Heart left ventricle (tissue), 16 donors: Measurements from ENCODE around the gene AFF3. TPM values are rescaled to one million over a fixed set of nuclear protein-coding genes. Genes with fewer than 3 reads are reported as not detected.

Experiments
- ATAC-seq, 4 donors: fragments of 200-7000 bp; cut with Tn5 transposase; one replicate each; pipeline ENCODE4 v1.9.1; 2020 to 2022; ENCODE audit warnings: moderate library complexity in 4 of 4, mild to moderate bottlenecking in 3 of 4, moderate number of reproducible peaks in 1 of 4
- DNase-seq, 5 donors: peaks; one replicate each; pipeline ENCODE4 v3.0.0-alpha.2; 2020
- H3K27ac ChIP-seq, 12 donors: fragments of 200-600 bp; sonication (generic) in 4 of 12; one replicate each; pipeline versions ENCODE4 v1.5.0 to v1.8.0; 2016 to 2022; ENCODE audit warnings: mild to moderate bottlenecking in 2 of 12
- H3K27me3 ChIP-seq, 9 donors: fragments of 200-600 bp; sonication (generic) in 2 of 9; one replicate each; pipeline versions ENCODE4 v1.5.1 to v1.8.0; 2016 to 2022; ENCODE audit warnings: mild to moderate bottlenecking in 3 of 9
- H3K36me3 ChIP-seq, 9 donors: fragments of 200-600 bp; sonication (generic) in 2 of 9; one replicate each; pipeline versions ENCODE4 v1.5.0 to v1.8.0; 2018 to 2022; ENCODE audit warnings: mild to moderate bottlenecking in 2 of 9
- H3K4me1 ChIP-seq, 12 donors: fragments of 200-600 bp; sonication (generic) in 4 of 12; one replicate each; pipeline versions ENCODE4 v1.5.0 to v1.8.0; 2016 to 2022; ENCODE audit warnings: mild to moderate bottlenecking in 3 of 12
- H3K4me3 ChIP-seq, 12 donors: fragments of 200-600 bp; sonication (generic) in 4 of 12; one replicate each; pipeline versions ENCODE4 v1.5.0 to v1.8.0; 2017 to 2022; ENCODE audit warnings: mild to moderate bottlenecking in 9 of 12, moderate library complexity in 4 of 12
- H3K9me3 ChIP-seq, 12 donors: fragments of 200-600 bp; sonication (generic) in 4 of 12; one replicate each; pipeline versions ENCODE4 v1.5.0 to v1.8.0; 2016 to 2022; ENCODE audit warnings: mild to moderate bottlenecking in 1 of 12
- CTCF ChIP-seq, 12 donors: fragments of 200-600 bp; sonication (generic) in 4 of 12; IDR thresholded peaks; one replicate each; pipeline versions ENCODE4 v1.5.0 to v1.8.0; 2018 to 2022; ENCODE audit warnings: antibody characterized with exemption in 12 of 12, mild to moderate bottlenecking in 5 of 12
- POLR2A ChIP-seq, 2 donors: fragments of 450-650 bp; IDR thresholded peaks; one replicate each; pipeline ENCODE4 v1.6.1; 2017; ENCODE audit warnings: antibody characterized with exemption in 2 of 2, mild to moderate bottlenecking in 2 of 2, moderate library complexity in 2 of 2
- WGBS, 4 donors: extraction: QIAGEN DNeasy Blood & Tissue Kit in 2 of 4; methylation state at CpG; one replicate each; pipeline versions ENCODE4 v1.1.5 to v1.1.7; 2013 to 2018; 5-methylcytosine and 5-hydroxymethylcytosine counted together
- intact Hi-C, 10 donors: fragments of 100-400 bp; cut with DNase I; formaldehyde crosslinking; loops; one replicate each; pipeline versions ENCODE4 v1.11.1 to v1.14.2; 2022
- polyA plus RNA-seq, 2 donors: library from polyadenylated mRNA; stranded (reverse); fragments of 200-250 nt; gene quantifications; one replicate each; pipeline ENCODE4 v1.2.3, GENCODE V29; 2013
- total RNA-seq, 9 donors: library from RNA; depleted of rRNA in 2 of 9; stranded (reverse); fragments of >200 nt in 2 of 9; fragmentation: NEBNext Ultra II Directional in 3 of 9; extraction: Animal tissue kit (Norgen Biotek cat#: 25700) in 3 of 9; gene quantifications; one replicate each; pipeline versions ENCODE4 v1.1.0 to v1.2.4, GENCODE V29; 2016 to 2023
- donor health status: ischemic (EF 13 %, LVEDD 7.1; RV severe dilation, severe dysfunction).
- donor health status: healthy with polysubstance abuse.
- donor health status: DM: no; HTN: yes; CAD: no.
- donor health status: DM: no; HTN: no; CAD: no.
- donor health status: ischemic (EF 25% LVEDD 6.9; RV normal size, moderate dysfunction).
- donor health status: ischemic (EF 25% LVEDD 5.7; RV mildly dilated, moderate dysfunction).
- donor health status: healthy.
- donor health status: DM: yes; HTN: yes; CAD: no.
- donor health status: ischemic (EF 35%, LVEDD 5.7; RV mildly dilated, moderate dysfunction).
- donor health status: nonischemic (EF 11% LVEDD 7.7; RV severe dilation, severe dysfunction).
- donor health status: DM: yes; HTN: yes; CAD: no.
- donor health status: PGD.
- donor health status: ischemic (EF 29% LVEDD 5.4; RV normal size, mild dysfunction).
- donor health status: nonischemic (EF 23%, LVEDD 6.1; RV moderate dilation, normal function).

Gene AFF3
- total and polyA plus RNA-seq, 11 donors, result 1.3 to 15.5 (median 4.7) TPM

- Histone ChIP-seq H3K9me3 (no peaks in the 10 kb centered on the region), H3K27me3 (no peaks in the 10 kb centered on the region), H3K36me3 (no peaks in the 10 kb centered on the region), H3K4me3 (no peak overlapping the region), H3K4me1 (peaks cover 0 to 7% (median 1%) of the 10 kb centered on the region in 12 donors), H3K27ac (no peak overlapping the region)
- intact Hi-C loops, result no loop called here
- WGBS, 4 donors, result 69 to 92% (median 90%) methylated on average over 1 of the region's 1 CpG
- DNase-seq (no peak), ATAC-seq (no peak)
- TF ChIP-seq POLR2A (IDR thresholded peaks at IDR 0.05) (no peak), CTCF (IDR thresholded peaks at IDR 0.05) (no peak)
Observed at GRCh38 chr2:100040906-100041305, 101.5 kb downstream of the AFF3 start.

GRCh38 chr2:100039291-100039980, 103.0 kb downstream of the AFF3 start:
- no peak for ATAC-seq
- TF ChIP-seq CTCF (IDR thresholded peaks at IDR 0.05), result no peak
- no peak for TF ChIP-seq POLR2A (IDR thresholded peaks at IDR 0.05)
- 78 to 89% (median 85%) methylated on average over 7 of the region's 7 CpGs for WGBS, 4 donors

GRCh38 chr2:100038011-100038410, 104.4 kb downstream of the AFF3 start:
- no peaks in the 10 kb centered on the region for H3K36me3 ChIP-seq
- H3K4me3 ChIP-seq, result no peak overlapping the region
- no peaks in the 10 kb centered on the region for H3K27me3 ChIP-seq
- DNase-seq (no peak), ATAC-seq (no peak)
- WGBS, 4 donors, result 70 to 84% (median 81%) methylated on average over 6 of the region's 6 CpGs
- H3K4me1 ChIP-seq, result peaks cover 0 to 7% (median 1%) of the 10 kb centered on the region in 12 donors
- intact Hi-C loops, result no loop called here
- no peak overlapping the region for H3K27ac ChIP-seq
- TF ChIP-seq CTCF (IDR thresholded peaks at IDR 0.05), result no peak
- no peak for TF ChIP-seq POLR2A (IDR thresholded peaks at IDR 0.05)
- H3K9me3 ChIP-seq, result no peaks in the 10 kb centered on the region

More at GRCh38 chr2:100039291-100039980, 103.0 kb downstream of the AFF3 start:
- H3K36me3 ChIP-seq, result no peaks in the 10 kb centered on the region
- H3K4me3 ChIP-seq, result no peak overlapping the region
- H3K27me3 ChIP-seq, result no peaks in the 10 kb centered on the region
- peaks cover 0 to 7% (median 1%) of the 10 kb centered on the region in 12 donors for H3K4me1 ChIP-seq
- intact Hi-C loops, result no loop called here
- no peaks in the 10 kb centered on the region for H3K9me3 ChIP-seq
- H3K27ac ChIP-seq, result no peak overlapping the region
- no peak for DNase-seq

GRCh38 chr2:100036793-100037192, 105.6 kb downstream of the AFF3 start:
- WGBS, 4 donors, result 42 to 57% (median 53%) methylated on average over 4 of the region's 4 CpGs
- no peak for TF ChIP-seq POLR2A (IDR thresholded peaks at IDR 0.05)
- TF ChIP-seq CTCF (IDR thresholded peaks at IDR 0.05), result no peak
- no peaks in the 10 kb centered on the region for H3K9me3 ChIP-seq
- no peaks in the 10 kb centered on the region for H3K27me3 ChIP-seq
- H3K36me3 ChIP-seq, result no peaks in the 10 kb centered on the region
- intact Hi-C loops, result no loop called here
- no peak overlapping the region for H3K27ac ChIP-seq
- H3K4me3 ChIP-seq, result no peak overlapping the region
- ATAC-seq (no peak), DNase-seq (no peak)
- H3K4me1 ChIP-seq, result peaks cover 0 to 7% (median 1%) of the 10 kb centered on the region in 12 donors
